Gastrocnemius medialis (tissue), 4 donors: ENCODE results near the gene STAG1.

ENCODE experiments used
- POLR2A ChIP-seq, 2 donors: fragments of 450-650 bp; IDR thresholded peaks; one replicate each; pipeline ENCODE4 v1.6.1; 2017; ENCODE audit warnings: antibody characterized with exemption in 2 of 2, mild to moderate bottlenecking in 2 of 2, moderate library complexity in 2 of 2
- TF ChIP-seq, protein P1 (sequence below), 5 experiments: fragments of 450-650 bp in 3 of 5; fragments of 200-600 bp in 2 of 5; sonication (generic) in 2 of 5; IDR thresholded peaks in 4 of 5; conservative IDR thresholded peaks in 1 of 5; 1 replicate in 4 of 5; 2 replicates in 1 of 5; pipeline ENCODE4 v1.5.1; 2016 to 2019; ENCODE audit warnings: antibody characterized with exemption in 5 of 5, mild to moderate bottlenecking in 3 of 5, moderate library complexity in 3 of 5

DNA sequence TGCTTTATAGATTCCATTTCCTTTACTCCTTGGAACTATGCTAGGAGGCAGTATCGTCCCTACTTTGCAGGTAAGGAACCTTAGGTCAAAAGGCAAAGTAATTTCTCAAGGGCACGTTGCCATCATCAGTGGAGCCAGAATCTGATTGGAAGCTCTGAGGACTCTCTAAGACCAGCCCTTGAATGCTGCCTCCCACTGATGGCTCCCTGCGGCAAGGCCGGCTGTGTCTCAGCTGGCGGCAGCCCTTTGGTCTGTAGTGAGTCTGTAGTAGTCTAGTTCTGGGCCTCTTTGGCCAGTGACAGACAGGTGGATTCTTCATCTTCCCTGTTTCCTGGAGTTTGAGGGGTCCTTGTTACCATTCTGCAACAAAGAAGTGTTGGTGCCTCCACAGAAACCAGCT is 425.9 kb downstream of the STAG1 start:
- TF ChIP-seq, protein P1, sequence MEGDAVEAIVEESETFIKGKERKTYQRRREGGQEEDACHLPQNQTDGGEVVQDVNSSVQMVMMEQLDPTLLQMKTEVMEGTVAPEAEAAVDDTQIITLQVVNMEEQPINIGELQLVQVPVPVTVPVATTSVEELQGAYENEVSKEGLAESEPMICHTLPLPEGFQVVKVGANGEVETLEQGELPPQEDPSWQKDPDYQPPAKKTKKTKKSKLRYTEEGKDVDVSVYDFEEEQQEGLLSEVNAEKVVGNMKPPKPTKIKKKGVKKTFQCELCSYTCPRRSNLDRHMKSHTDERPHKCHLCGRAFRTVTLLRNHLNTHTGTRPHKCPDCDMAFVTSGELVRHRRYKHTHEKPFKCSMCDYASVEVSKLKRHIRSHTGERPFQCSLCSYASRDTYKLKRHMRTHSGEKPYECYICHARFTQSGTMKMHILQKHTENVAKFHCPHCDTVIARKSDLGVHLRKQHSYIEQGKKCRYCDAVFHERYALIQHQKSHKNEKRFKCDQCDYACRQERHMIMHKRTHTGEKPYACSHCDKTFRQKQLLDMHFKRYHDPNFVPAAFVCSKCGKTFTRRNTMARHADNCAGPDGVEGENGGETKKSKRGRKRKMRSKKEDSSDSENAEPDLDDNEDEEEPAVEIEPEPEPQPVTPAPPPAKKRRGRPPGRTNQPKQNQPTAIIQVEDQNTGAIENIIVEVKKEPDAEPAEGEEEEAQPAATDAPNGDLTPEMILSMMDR (IDR thresholded peaks at IDR 0.05 in 4 of 5, conservative IDR thresholded peaks at IDR 0.05 in 1 of 5) = no peak
- no peak for TF ChIP-seq POLR2A (IDR thresholded peaks at IDR 0.05)
